Muscle layer of duodenum (tissue), 2 donors: ENCODE data around the gene HBZ.
"Not testable (repeated sequence)": the region's sequence is repeated elsewhere in the genome, so short reads cannot be mapped to it uniquely, and the experiment has no call there.

Experiments used
- H3K27ac ChIP-seq: one replicate; pipeline ENCODE4 v1.7.0; 2013; ENCODE audit warnings: mild to moderate bottlenecking, low read length
- H3K27me3 ChIP-seq: one replicate; pipeline ENCODE4 v1.7.0; 2013; ENCODE audit warnings: low read depth, mild to moderate bottlenecking, control low read depth, low read length
- H3K36me3 ChIP-seq, 2 donors: one replicate each; pipeline ENCODE4 v1.7.0; 2013; ENCODE audit warnings: low read length in 2 of 2, control low read depth in 1 of 2, mild to moderate bottlenecking in 1 of 2; ENCODE audit not compliant: insufficient read depth in 2 of 2, control insufficient read depth in 1 of 2
- H3K4me1 ChIP-seq, 2 donors: one replicate each; pipeline ENCODE4 v1.7.0; 2013; ENCODE audit warnings: low read length in 2 of 2, mild to moderate bottlenecking in 2 of 2, control low read depth in 1 of 2, moderate library complexity in 1 of 2; ENCODE audit not compliant: insufficient read depth in 2 of 2, control insufficient read depth in 1 of 2
- H3K4me3 ChIP-seq, 2 donors: one replicate each; pipeline ENCODE4 v1.7.0; 2013; ENCODE audit warnings: low read length in 2 of 2, low read depth in 1 of 2, mild to moderate bottlenecking in 1 of 2
- H3K9me3 ChIP-seq, 2 donors: one replicate each; pipeline ENCODE4 v1.7.0; 2013; ENCODE audit warnings: low read length in 2 of 2, control low read depth in 1 of 2, mild to moderate bottlenecking in 1 of 2; ENCODE audit not compliant: control insufficient read depth in 1 of 2
- donor health status: healthy.

HBZ gene

DNA sequence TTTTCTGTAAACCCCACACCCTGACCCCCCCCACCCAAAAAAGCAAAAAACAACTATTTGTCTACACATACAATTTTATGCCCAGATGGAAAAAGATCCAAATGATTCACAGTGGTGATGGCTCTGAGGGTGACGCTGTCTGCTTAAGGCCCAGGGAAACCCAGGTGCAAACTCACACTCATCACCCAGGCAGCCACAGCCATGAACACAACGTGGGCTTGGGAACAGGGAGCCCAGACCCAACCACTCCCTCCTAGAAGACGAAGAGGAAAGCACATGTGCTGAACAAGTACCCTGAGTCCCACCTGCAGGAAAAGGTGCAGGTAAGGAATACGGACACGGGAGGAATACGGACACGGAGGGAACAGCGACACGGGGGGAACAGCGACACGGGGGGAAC is 33.2 kb downstream of the HBZ start:
- Histone ChIP-seq H3K36me3 (peaks cover 17 to 32% of the 10 kb centered on the region in 2 donors), H3K4me3 (no peak overlapping the region), H3K27ac (no peak overlapping the region), H3K9me3 (no peaks in the 10 kb centered on the region), H3K27me3 (no peaks in the 10 kb centered on the region), H3K4me1 (peaks cover 0 to 8% of the 10 kb centered on the region in 2 donors)

DNA sequence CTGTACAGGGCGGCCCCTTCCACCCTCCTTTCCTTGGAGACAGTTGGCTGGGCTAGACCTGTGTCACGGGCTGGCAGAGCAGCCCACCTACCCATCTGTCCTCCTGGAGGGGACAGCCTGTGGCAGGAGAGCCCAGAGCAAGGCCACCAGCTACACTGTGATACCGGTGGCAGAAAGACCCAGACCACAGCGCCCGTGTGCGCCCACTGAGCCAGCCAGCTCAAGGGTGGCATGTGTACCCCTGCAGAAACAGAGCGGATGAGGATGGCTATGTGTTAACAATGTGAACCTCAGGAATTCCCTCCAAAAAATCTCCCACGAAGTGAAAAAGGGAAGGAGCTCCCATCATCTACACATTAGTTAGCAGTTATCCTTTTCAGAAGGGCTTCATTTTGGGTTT is 34.9 kb downstream of the HBZ start:
- Histone ChIP-seq H3K27ac (no peak overlapping the region), H3K36me3 (peaks cover 28 to 46% of the 10 kb centered on the region in 2 donors), H3K9me3 (no peaks in the 10 kb centered on the region), H3K27me3 (no peaks in the 10 kb centered on the region), H3K4me3 (no peak overlapping the region), H3K4me1 (no peaks in the 10 kb centered on the region)

DNA sequence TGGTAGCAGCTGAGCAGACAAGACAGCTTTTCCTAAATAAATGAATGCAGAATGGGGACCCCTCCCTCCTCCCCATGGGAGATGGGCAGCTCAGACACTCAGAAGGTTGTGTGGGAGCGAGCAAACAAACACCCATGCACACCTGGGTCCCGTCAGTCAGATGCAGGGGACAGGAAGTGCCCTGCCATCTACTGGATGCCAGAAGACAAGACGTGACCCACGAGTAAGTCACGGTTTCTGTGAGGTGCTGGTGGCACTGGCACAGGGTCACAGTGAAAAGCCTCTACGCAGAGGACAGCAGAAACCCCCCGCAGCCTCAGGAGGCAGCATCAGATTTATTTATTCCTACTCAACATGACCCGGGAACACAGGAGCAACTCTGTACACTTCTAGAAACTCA is 36.2 kb downstream of the HBZ start:
- Histone ChIP-seq H3K4me3 (no peak overlapping the region), H3K36me3 (peaks cover 28 to 58% of the 10 kb centered on the region in 2 donors), H3K27ac (no peak overlapping the region), H3K4me1 (no peaks in the 10 kb centered on the region), H3K9me3 (no peaks in the 10 kb centered on the region), H3K27me3 (no peaks in the 10 kb centered on the region)

DNA sequence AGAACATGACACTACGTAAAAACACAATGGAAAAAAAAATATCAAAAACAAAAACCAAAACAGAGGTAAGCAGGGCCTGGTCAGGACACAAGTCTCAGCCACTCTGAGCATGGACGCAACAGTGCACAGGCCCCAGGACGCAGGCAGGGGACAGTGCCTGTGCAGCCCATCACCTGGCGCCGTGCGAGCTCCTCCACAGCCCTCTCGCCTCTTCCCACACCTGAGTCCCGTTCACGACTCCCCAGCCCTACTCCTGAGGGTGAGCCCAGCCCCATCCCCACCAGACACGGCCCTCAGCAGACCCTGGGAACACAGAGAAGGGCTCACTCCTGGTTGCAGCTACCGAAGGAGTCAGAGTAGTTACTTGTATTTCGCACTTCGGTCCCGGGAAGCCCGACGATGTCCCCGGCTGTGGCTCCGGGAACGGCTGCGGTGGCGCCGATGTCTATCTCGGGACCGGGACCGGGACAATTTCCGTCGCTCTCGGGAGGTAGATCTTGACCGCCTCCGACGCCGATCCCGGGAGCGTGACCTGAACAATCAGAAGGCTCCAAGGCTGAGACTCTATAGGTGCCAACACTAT is 37.3 kb downstream of the HBZ start:
- no peaks in the 10 kb centered on the region for H3K27me3 ChIP-seq
- no peaks in the 10 kb centered on the region for H3K4me1 ChIP-seq
- no peak overlapping the region for H3K4me3 ChIP-seq
- peaks cover 35 to 68% of the 10 kb centered on the region in 2 donors for H3K36me3 ChIP-seq
- no peaks in the 10 kb centered on the region for H3K9me3 ChIP-seq
- no peak overlapping the region for H3K27ac ChIP-seq

DNA sequence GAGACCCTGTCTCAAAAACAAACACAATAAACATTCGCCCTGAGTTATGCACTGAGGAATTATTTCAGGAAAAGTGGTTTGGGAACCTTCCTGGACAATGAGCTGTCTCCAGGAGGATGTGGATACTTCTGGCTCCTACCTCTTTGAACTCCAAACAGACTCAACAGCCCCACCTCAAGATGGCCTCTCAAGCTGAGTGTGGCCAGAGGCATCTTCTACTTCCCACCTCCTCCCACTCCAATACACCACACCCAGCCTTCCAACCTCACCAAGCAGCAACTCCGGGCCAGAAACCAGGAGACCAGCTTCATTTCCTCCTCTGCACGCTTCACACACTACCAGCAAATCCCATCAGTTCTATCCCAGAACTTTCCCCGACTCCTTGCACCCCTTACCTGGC is 39.4 kb downstream of the HBZ start:
- H3K27me3 ChIP-seq: no peaks in the 10 kb centered on the region
- H3K27ac ChIP-seq: no peak overlapping the region
- no peaks in the 10 kb centered on the region for H3K9me3 ChIP-seq
- no peaks in the 10 kb centered on the region for H3K4me1 ChIP-seq
- peaks cover 47 to 88% of the 10 kb centered on the region in 2 donors for H3K36me3 ChIP-seq
- no peak overlapping the region for H3K4me3 ChIP-seq

DNA sequence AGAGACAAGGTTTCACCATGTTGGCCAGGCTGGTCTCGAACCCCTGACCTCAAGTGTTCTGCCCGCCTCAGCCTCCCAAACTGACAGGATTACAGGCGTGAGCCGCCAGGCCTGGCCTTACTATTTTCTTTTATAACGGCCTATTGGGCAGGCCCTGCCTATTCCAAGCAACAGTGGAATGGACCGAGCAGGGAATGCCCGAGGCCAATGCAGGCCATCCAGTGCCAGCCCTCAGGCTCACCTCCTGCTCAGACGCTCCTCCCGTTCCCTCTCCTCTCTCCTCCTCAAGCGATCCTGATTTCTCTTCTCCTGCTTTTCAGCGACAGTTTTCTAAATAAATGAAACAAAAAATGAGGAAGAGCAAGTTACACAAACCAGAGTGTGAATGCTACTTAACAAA is 40.2 kb downstream of the HBZ start:
- peaks cover 51 to 89% of the 10 kb centered on the region in 2 donors for H3K36me3 ChIP-seq
- H3K27ac ChIP-seq: no peak overlapping the region
- H3K4me3 ChIP-seq: no peak overlapping the region
- H3K27me3 ChIP-seq: no peaks in the 10 kb centered on the region
- no peaks in the 10 kb centered on the region for H3K9me3 ChIP-seq
- no peaks in the 10 kb centered on the region for H3K4me1 ChIP-seq

DNA sequence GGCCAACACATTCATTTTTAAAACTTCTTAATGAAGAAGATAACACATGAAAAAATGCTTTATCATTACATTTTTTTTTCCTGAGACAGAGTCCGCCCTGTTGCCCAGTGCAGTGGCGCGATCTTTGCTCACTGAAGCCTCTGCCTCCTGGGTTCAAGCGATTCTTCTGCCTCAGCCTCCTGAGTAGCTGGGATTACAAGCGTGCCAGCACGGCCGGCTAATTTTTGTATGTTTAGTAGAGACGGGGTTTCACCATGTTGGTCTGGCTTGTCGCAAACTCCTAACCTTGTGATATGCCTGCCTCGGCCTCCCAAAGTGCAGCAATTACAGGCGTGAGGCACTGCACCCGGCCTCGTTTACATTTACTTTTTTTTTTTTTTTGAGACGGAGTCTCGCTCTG is 41.0 kb downstream of the HBZ start:
- no peaks in the 10 kb centered on the region for H3K4me1 ChIP-seq
- no peak overlapping the region for H3K4me3 ChIP-seq
- H3K27ac ChIP-seq: no peak overlapping the region
- H3K36me3 ChIP-seq: peaks cover 50 to 91% of the 10 kb centered on the region in 2 donors
- no peaks in the 10 kb centered on the region for H3K9me3 ChIP-seq
- H3K27me3 ChIP-seq: no peaks in the 10 kb centered on the region

DNA sequence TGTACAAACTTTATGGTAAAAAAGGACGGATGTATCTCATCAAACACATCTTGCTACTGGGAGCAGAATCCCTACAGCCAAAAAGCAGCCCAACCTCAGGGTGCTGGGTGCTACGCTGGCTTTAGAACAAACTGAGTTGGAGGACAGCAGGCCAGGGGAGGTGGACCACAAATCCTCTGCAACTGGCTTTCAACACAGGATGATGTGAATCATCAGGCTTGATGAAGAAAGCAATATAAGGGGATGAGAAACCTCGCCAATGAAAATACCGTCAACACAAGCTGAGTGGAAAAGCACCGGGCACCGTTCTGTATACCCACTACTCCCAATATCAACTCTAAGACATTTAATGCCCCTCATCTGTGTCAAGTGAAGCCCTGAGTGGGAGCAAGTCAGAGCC is 42.1 kb downstream of the HBZ start:
- H3K9me3 ChIP-seq: no peaks in the 10 kb centered on the region
- H3K4me3 ChIP-seq: no peak overlapping the region
- no peaks in the 10 kb centered on the region for H3K4me1 ChIP-seq
- H3K27ac ChIP-seq: no peak overlapping the region
- H3K36me3 ChIP-seq: peaks cover 47 to 91% of the 10 kb centered on the region in 2 donors
- no peaks in the 10 kb centered on the region for H3K27me3 ChIP-seq

DNA sequence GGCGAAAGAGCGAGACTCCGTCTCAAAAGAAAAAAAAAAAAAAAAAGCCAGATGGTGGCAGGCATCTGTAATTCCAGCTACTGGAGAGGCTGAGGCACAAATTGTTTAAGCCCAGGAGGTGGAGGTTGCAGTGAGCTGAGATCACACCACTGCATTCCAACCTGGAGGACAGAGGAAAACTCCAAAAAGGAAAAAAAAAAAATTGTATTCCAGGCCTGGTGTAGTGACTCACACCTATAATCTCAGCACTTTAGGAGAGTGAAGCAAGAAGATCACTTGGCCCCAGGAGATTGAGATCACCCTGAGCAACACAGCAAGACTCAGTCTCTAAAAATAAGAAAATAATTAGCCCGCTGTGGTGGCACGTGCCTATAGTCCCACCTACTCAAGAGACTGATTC is 47.9 kb downstream of the HBZ start:
- Histone ChIP-seq H3K27ac (no peak overlapping the region), H3K4me3 (no peak overlapping the region), H3K9me3 (no peaks in the 10 kb centered on the region), H3K4me1 (no peaks in the 10 kb centered on the region), H3K27me3 (no peaks in the 10 kb centered on the region), H3K36me3 (peaks cover 32 to 69% of the 10 kb centered on the region in 2 donors)

DNA sequence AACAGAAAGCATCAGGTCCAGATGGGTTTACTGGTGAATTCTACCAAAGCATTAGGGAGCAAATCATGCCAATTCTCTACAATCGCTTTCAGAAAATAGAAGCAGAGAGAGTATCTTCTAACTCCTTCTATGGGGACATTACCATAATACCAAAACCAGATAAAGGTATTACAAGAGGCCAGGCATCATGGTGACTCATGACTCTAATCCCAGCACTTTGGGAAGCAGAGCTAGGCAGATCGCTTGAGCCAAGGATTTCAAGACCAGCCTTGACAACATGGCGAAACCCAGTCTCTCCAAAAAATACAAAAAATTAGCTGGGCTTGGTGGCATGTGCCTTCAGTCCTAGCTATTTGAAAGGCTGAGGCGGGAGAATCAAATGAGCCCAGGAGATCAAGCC is 50.8 kb downstream of the HBZ start:
- no peaks in the 10 kb centered on the region for H3K4me1 ChIP-seq
- no peaks in the 10 kb centered on the region for H3K9me3 ChIP-seq
- H3K27ac ChIP-seq: no peak overlapping the region
- no peak overlapping the region for H3K4me3 ChIP-seq
- peaks cover 36 to 73% of the 10 kb centered on the region in 2 donors for H3K36me3 ChIP-seq
- H3K27me3 ChIP-seq: no peaks in the 10 kb centered on the region

DNA sequence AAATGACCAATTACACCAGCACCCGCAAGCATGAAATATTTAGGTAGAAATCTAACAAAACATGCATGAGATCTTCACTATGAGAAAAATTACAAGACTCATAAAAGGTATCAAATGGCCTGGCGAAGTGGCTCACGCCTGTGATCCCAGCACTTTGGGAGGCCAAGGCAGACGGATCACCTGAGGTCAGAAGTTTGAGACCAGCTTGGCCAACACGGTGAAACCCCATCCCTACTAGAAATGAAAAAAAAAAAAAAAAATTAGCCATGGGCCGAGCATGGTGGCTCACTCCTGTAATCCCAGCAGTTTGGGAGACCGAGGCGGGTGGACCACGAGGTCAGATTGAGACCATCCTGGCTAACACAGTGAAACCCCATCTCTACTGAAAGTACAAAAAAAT is 51.6 kb downstream of the HBZ start:
- not testable (repeated sequence) for H3K4me3 ChIP-seq
- peaks cover 38 to 69% of the 10 kb centered on the region in 2 donors for H3K36me3 ChIP-seq

More for the DNA sequence above, 51.6 kb downstream of the HBZ start:
- not testable (repeated sequence) for H3K9me3 ChIP-seq, H3K27me3 ChIP-seq, H3K4me1 ChIP-seq, H3K27ac ChIP-seq
